ENCODE data around the gene MYG1.
A peak's percentile ranks its signal among the peaks of the same experiment; 100 is the strongest.

The MYG1 gene

GRCh38 chr12:53259891-53260290 lies 39.6 kb upstream of the MYG1 start (continued):
- TF ChIP-seq PBX3 (CRISPR knock-in tag; IDR thresholded peaks at IDR 0.05) (no peak), ZNF571 (tag by site-specific recombination; IDR thresholded peaks at IDR 0.05) (no peak)

GRCh38 chr12:53265783-53266182 lies 33.7 kb upstream of the MYG1 start:
- Histone ChIP-seq H3K27ac (ENCODE audit: extremely low read depth, low read depth, low read length) (no peak overlapping the region), H3K4me1 (ENCODE audit: control insufficient read depth, insufficient read depth, low read length) (peaks cover 5% of the 10 kb centered on the region; the same call in 1 of the 2 replicates)
- POLR2A ChIA-PET: interaction anchor here (0.5 to 0.7 kb wide), 2 partner anchors 42 to 234 kb away, joined by 3 to 4 read pairs; no protein-coding TSS in a partner anchor

More at GRCh38 chr12:53265783-53266182, 33.7 kb upstream of the MYG1 start:
- no peak for TF ChIP-seq ZNF121 (tag by site-specific recombination; IDR thresholded peaks at IDR 0.05)
- no peak for TF ChIP-seq ELK4 (IDR thresholded peaks at IDR 0.05; ENCODE audit: borderline replicate concordance, low read depth, low read length)
- TF ChIP-seq HOXC10 (CRISPR knock-in tag; IDR thresholded peaks at IDR 0.05): no peak
- TF ChIP-seq ZNF335 (tag by site-specific recombination; conservative IDR thresholded peaks at IDR 0.05): peak; percentile 30; the same call in 1 of the 2 replicates
- no peak for TF ChIP-seq ZNF223 (tag by site-specific recombination; IDR thresholded peaks at IDR 0.05)
- TF ChIP-seq ZNF157 (tag by site-specific recombination; IDR thresholded peaks at IDR 0.05): no peak
- 0 out of 2 replicates have a peak, but pooled peaks have one; percentile 16 for TF ChIP-seq SALL2 (tag by site-specific recombination; IDR thresholded peaks at IDR 0.05; ENCODE audit: borderline replicate concordance)
- TF ChIP-seq ZNF26 (tag by site-specific recombination; IDR thresholded peaks at IDR 0.05): peak; percentile 8; the same call in 1 of the 2 replicates
- no peak for TF ChIP-seq ATF2 (tag by site-specific recombination; IDR thresholded peaks at IDR 0.05; ENCODE audit: low read depth)
- TF ChIP-seq MYNN (tag by site-specific recombination; IDR thresholded peaks at IDR 0.05; ENCODE audit: borderline replicate concordance): no peak
- TF ChIP-seq ZNF473 (tag by site-specific recombination; IDR thresholded peaks at IDR 0.05): no peak
- no peak for TF ChIP-seq ZNF350 (tag by site-specific recombination; IDR thresholded peaks at IDR 0.05)
- TF ChIP-seq SP3 (tag by site-specific recombination; IDR thresholded peaks at IDR 0.05): no peak
- TF ChIP-seq ZNF585B (tag by site-specific recombination; IDR thresholded peaks at IDR 0.05): no peak
- TF ChIP-seq ZNF704 (tag by site-specific recombination; IDR thresholded peaks at IDR 0.05): no peak
- TF ChIP-seq ZFP3 (tag by site-specific recombination; IDR thresholded peaks at IDR 0.05; ENCODE audit: low read depth): no peak
- no peak for TF ChIP-seq SP7 (tag by site-specific recombination; IDR thresholded peaks at IDR 0.05)
- no peak for TF ChIP-seq ZNF174 (tag by site-specific recombination; IDR thresholded peaks at IDR 0.05)
- no peak for TF ChIP-seq ZNF664 (tag by site-specific recombination; IDR thresholded peaks at IDR 0.05)
- Histone ChIP-seq H3K4me3 (ENCODE audit: low read depth, low read length) (no peak overlapping the region), H3K36me3 (ENCODE audit: control insufficient read depth in 2 of 2, insufficient read depth in 1 of 2, low read length in 2 of 2) (peaks cover under 1 to 20% of the 10 kb centered on the region in 2 experiments; a peak in 2 of 3 replicates), H3K9me3 (ENCODE audit: control insufficient read depth, insufficient read depth, low read depth, low read length) (no peaks in the 10 kb centered on the region)
- CTCF ChIA-PET: interaction anchor here (1.4 to 6.7 kb wide), 2 partner anchors 14 to 54 kb away, joined by 6 to 144 read pairs; partner anchors contain the start of gene ITGB7

All from HEK293 (cell line).